IMR-90 (cell line): ENCODE measurements around the gene ACOT12. TPM values are rescaled to one million over a fixed set of nuclear protein-coding genes. Genes with fewer than 3 reads are reported as not detected.

Experiments
- ATAC-seq: fragments of 200-7000 bp; cut with Tn5 transposase; 2 replicates; pipeline ENCODE4 v1.9.1; 2020; ENCODE audit warnings: low read depth, mild to moderate bottlenecking, moderate library complexity
- BruUV-seq: library from RNA; stranded (reverse); fragments of 400-500 nt; replicated peaks from 2 replicates; lab custom pipeline; 2021; lab: Mats Ljungman, UMichigan
- CTCF ChIA-PET: fragments of 300-600 bp; formaldehyde crosslinking; extraction: SDS; loops from one replicate; lab custom pipeline; 2021; ENCODE audit warnings: antibody characterized with exemption; lab: Yijun Ruan, JAX
- POLR2A ChIA-PET: fragments of 300-600 bp; sonication (Branson Sonifier 250); formaldehyde crosslinking; loops from one replicate; lab custom pipeline; 2022; ENCODE audit warnings: antibody characterized with exemption; ENCODE audit not compliant: unreplicated experiment; lab: Charles Lee
- DNase-seq: peaks from one replicate; pipeline ENCODE4 v3.0.0; 2013
- H2AFZ ChIP-seq: replicated peaks from 2 replicates; pipeline ENCODE3; 2013; ENCODE audit warnings: low read length, mild to moderate bottlenecking; ENCODE audit not compliant: poor library complexity
- H2AK5ac ChIP-seq: 2 replicates; pipeline ENCODE4 v1.6.1; 2013; ENCODE audit warnings: low read depth, low read length, inconsistent platforms
- H2AK9ac ChIP-seq: replicated peaks from 2 replicates; pipeline ENCODE3; 2013; ENCODE audit warnings: mild to moderate bottlenecking, low read depth, low read length, moderate library complexity; ENCODE audit not compliant: poor library complexity
- H2BK120ac ChIP-seq: 2 replicates; pipeline ENCODE4 v1.6.1; 2013; ENCODE audit warnings: low read depth, low read length, inconsistent platforms
- H2BK15ac ChIP-seq: 3 replicates; pipeline ENCODE4 v1.6.1; 2013; ENCODE audit warnings: low read depth, low read length, inconsistent platforms
- H2BK20ac ChIP-seq: 2 replicates; pipeline ENCODE4 v1.6.1; 2013; ENCODE audit warnings: low read depth, mild to moderate bottlenecking, inconsistent platforms, low read length, moderate library complexity
- H2BK5ac ChIP-seq: 2 replicates; pipeline ENCODE4 v1.6.1; 2013; ENCODE audit warnings: mild to moderate bottlenecking, low read depth, low read length, inconsistent platforms; ENCODE audit not compliant: poor library complexity, severe bottlenecking
- H3K14ac ChIP-seq: replicated peaks from 2 replicates; pipeline ENCODE4 v1.6.1; 2013; ENCODE audit warnings: low read depth, low read length, inconsistent platforms
- H3K18ac ChIP-seq: 2 replicates; pipeline ENCODE4 v1.6.1; 2013; ENCODE audit warnings: low read depth, low read length, control low read depth
- H3K23ac ChIP-seq: 2 replicates; pipeline ENCODE4 v1.6.1; 2013; ENCODE audit warnings: low read depth, low read length, inconsistent platforms
- H3K27ac ChIP-seq: 2 replicates; pipeline ENCODE4 v1.5.1; 2013; ENCODE audit warnings: mild to moderate bottlenecking, control low read depth, low read length; ENCODE audit not compliant: insufficient read depth
- H3K27me3 ChIP-seq: 2 replicates; pipeline ENCODE4 v1.6.1; 2013; ENCODE audit warnings: low read length; ENCODE audit not compliant: control insufficient read depth, insufficient read depth
- H3K36me3 ChIP-seq: 2 replicates; pipeline ENCODE4 v1.6.1; 2013; ENCODE audit warnings: low read length, mixed read lengths; ENCODE audit not compliant: control insufficient read depth, insufficient read depth
- H3K4ac ChIP-seq: 2 replicates; pipeline ENCODE4 v1.6.1; 2013; ENCODE audit warnings: low read depth, low read length, inconsistent platforms
- H3K4me1 ChIP-seq: 2 replicates; pipeline ENCODE4 v1.6.1; 2013; ENCODE audit warnings: low read length, mixed read lengths; ENCODE audit not compliant: control insufficient read depth, insufficient read depth
- H3K4me2 ChIP-seq: 2 replicates; pipeline ENCODE4 v1.6.1; 2013; ENCODE audit warnings: low read depth, mild to moderate bottlenecking, control low read depth, low read length, moderate library complexity
- H3K4me3 ChIP-seq: 2 replicates; pipeline ENCODE4 v1.5.1; 2013; ENCODE audit warnings: low read depth, mild to moderate bottlenecking, control low read depth, low read length, moderate library complexity; ENCODE audit not compliant: insufficient read depth
- H3K56ac ChIP-seq: 2 replicates; pipeline ENCODE4 v1.6.1; 2013; ENCODE audit warnings: low read length, inconsistent platforms; ENCODE audit not compliant: insufficient read depth; ENCODE audit errors: extremely low read depth
- H3K79me1 ChIP-seq, 2 experiments: 2 replicates each; pipeline ENCODE4 v1.6.1; 2013; ENCODE audit warnings: low read length in 2 of 2, inconsistent platforms in 1 of 2, low read depth in 1 of 2
- H3K9ac ChIP-seq: 2 replicates; pipeline ENCODE4 v1.6.1; 2013; ENCODE audit warnings: low read depth, low read length, control low read depth
- H3K9me1 ChIP-seq: 2 replicates; pipeline ENCODE4 v1.6.1; 2013; ENCODE audit warnings: low read length, inconsistent platforms; ENCODE audit not compliant: insufficient read depth
- H3K9me3 ChIP-seq: 2 replicates; pipeline ENCODE4 v1.6.1; 2013; ENCODE audit warnings: low read length; ENCODE audit not compliant: control insufficient read depth, insufficient read depth
- H4K20me1 ChIP-seq: 2 replicates; pipeline ENCODE4 v1.6.1; 2013; ENCODE audit warnings: low read length, inconsistent platforms; ENCODE audit not compliant: insufficient read depth
- H4K5ac ChIP-seq: 2 replicates; pipeline ENCODE4 v1.6.1; 2013; ENCODE audit warnings: mild to moderate bottlenecking, low read depth, low read length, control low read depth
- H4K8ac ChIP-seq, 2 experiments: 2 replicates each; pipeline ENCODE4 v1.6.1; 2013; ENCODE audit warnings: low read depth in 2 of 2, low read length in 2 of 2, control low read depth in 1 of 2, inconsistent platforms in 1 of 2
- H4K91ac ChIP-seq: 2 replicates; pipeline ENCODE4 v1.6.1; 2013; ENCODE audit warnings: low read depth, low read length, inconsistent platforms; ENCODE audit not compliant: insufficient read depth
- BHLHE40 ChIP-seq: fragments of 150-350 bp; IDR thresholded peaks from 2 replicates; pipeline ENCODE4 v1.6.1; 2016; ENCODE audit warnings: mild to moderate bottlenecking, low read depth, low read length
- CEBPB ChIP-seq: IDR thresholded peaks from 2 replicates; pipeline ENCODE4 v1.6.1; 2012; ENCODE audit warnings: low read depth, low read length, improper control_type of control experiment
- CHD1 ChIP-seq: IDR thresholded peaks from 2 replicates; pipeline ENCODE4 v1.6.1; 2012; ENCODE audit warnings: low read depth, low read length, improper control_type of control experiment
- FOS ChIP-seq: fragments of 150-350 bp; IDR thresholded peaks from 2 replicates; pipeline ENCODE4 v1.6.1; 2016; ENCODE audit warnings: low read depth, low read length
- MAFK ChIP-seq: IDR thresholded peaks from 2 replicates; pipeline ENCODE4 v1.6.1; 2012; ENCODE audit warnings: low read depth, low read length, improper control_type of control experiment
- MAZ ChIP-seq: IDR thresholded peaks from 2 replicates; pipeline ENCODE4 v1.6.1; 2012; ENCODE audit warnings: low read depth, mild to moderate bottlenecking, low read length, improper control_type of control experiment, moderate library complexity, borderline replicate concordance
- MXI1 ChIP-seq: IDR thresholded peaks from 2 replicates; pipeline ENCODE4 v1.6.1; 2012; ENCODE audit warnings: low read depth, mild to moderate bottlenecking, low read length, moderate library complexity, borderline replicate concordance
- NFE2L2 ChIP-seq: fragments of 150-350 bp; IDR thresholded peaks from 2 replicates; pipeline ENCODE4 v1.6.1; 2016; ENCODE audit warnings: low read depth, mild to moderate bottlenecking, low read length
- POLR2A ChIP-seq: IDR thresholded peaks from 2 replicates; pipeline ENCODE4 v1.6.1; 2012; ENCODE audit warnings: mild to moderate bottlenecking, low read depth, low read length
- RAD21 ChIP-seq: IDR thresholded peaks from 2 replicates; pipeline ENCODE4 v1.6.1; 2012; ENCODE audit warnings: low read length, improper control_type of control experiment
- RCOR1 ChIP-seq: IDR thresholded peaks from 2 replicates; pipeline ENCODE4 v1.6.1; 2012; ENCODE audit warnings: mild to moderate bottlenecking, low read length, improper control_type of control experiment; ENCODE audit not compliant: insufficient replicate concordance
- RFX5 ChIP-seq: IDR thresholded peaks from 2 replicates; pipeline ENCODE4 v1.8.0; 2012; ENCODE audit warnings: low read depth, mild to moderate bottlenecking, low read length, moderate library complexity
- SMC3 ChIP-seq: fragments of 150-350 bp; IDR thresholded peaks from 2 replicates; pipeline ENCODE4 v1.6.1; 2016; ENCODE audit warnings: low read depth, mild to moderate bottlenecking, antibody characterized with exemption, low read length, moderate library complexity
- WGBS, 2 experiments: methylation state at CpG; one replicate each; pipeline versions ENCODE4 v1.1.5 to v1.1.7; 2013; ENCODE audit warnings: missing lambda C conversion rate in 2 of 2; ENCODE audit not compliant: insufficient read length in 1 of 2; ENCODE audit errors: extremely low coverage in 2 of 2; 5-methylcytosine and 5-hydroxymethylcytosine counted together
- dilution Hi-C: fragments of 300-500 bp; cut with HindIII; formaldehyde crosslinking; loops from one replicate; pipeline ENCODE4 v1.14.3; 2018; ENCODE audit warnings: low sequenced_read_pairs; ENCODE audit not compliant: unreplicated experiment
- in situ Hi-C: fragments of 300-500 bp; cut with MboI; formaldehyde crosslinking; loops from 3 replicates; pipeline ENCODE4 v1.14.3; 2019; ENCODE audit warnings: low sequenced_read_pairs, inconsistent platforms, mixed read lengths
- intact Hi-C: fragments of 100-400 bp; cut with micrococcal nuclease; formaldehyde crosslinking; loops from 2 replicates; pipeline ENCODE4 v1.10.0; 2022
- polyA plus RNA-seq, 3 experiments: library from polyadenylated mRNA; depleted of rRNA; stranded (reverse); fragments of >200 nt; gene quantifications; 2 replicates each; pipeline ENCODE4 v1.2.3, GENCODE V29; 2012; ENCODE audit warnings: low replicate concordance in 1 of 3
- total RNA-seq: library from RNA; depleted of rRNA; stranded (reverse); fragments of >200 nt; gene quantifications from 2 replicates; pipeline ENCODE4 v1.2.3, GENCODE V29; 2012
- TF ChIP-seq, protein P1 (sequence below): fragments of 150-350 bp; IDR thresholded peaks from 2 replicates; pipeline ENCODE4 v1.6.1; 2016; ENCODE audit warnings: low read depth, mild to moderate bottlenecking, low read length, moderate library complexity, borderline replicate concordance
- TF ChIP-seq, protein P2 (sequence below): fragments of 150-350 bp; IDR thresholded peaks from 2 replicates; pipeline ENCODE4 v1.6.1; 2017; ENCODE audit warnings: mild to moderate bottlenecking, antibody characterized with exemption, low read length, low read depth
- TF ChIP-seq, protein P3 (sequence below): conservative IDR thresholded peaks from 2 replicates; pipeline ENCODE4 v1.5.1; 2012; ENCODE audit warnings: mild to moderate bottlenecking, low read depth, low read length, improper control_type of control experiment

ACOT12 gene
- total and polyA plus RNA-seq, 2 of the 4 experiments (the other 2 are of a cell fraction): not detected

DNA sequence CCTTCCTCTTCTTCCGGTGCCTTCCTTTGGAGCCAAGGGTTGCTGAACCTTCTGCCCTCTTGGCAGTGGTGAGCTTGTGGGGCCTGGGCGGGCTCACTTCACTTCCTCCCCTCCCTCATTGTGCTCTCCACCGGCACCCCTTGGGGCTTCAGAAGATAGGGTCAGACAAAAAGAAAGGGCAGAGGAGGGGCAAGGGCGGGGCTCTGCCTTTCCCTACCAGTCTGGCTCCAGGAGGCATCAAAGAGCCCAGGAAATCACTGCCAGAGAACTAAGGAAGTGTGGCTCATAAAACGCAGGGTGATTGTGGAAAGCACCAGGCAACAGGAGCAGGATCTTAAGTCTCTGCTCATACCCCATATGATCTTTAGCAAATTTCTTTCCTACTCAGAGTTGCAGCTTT is 34.8 kb downstream of the ACOT12 start:
- CTCF ChIA-PET: no interaction called here
- Histone ChIP-seq H2BK20ac (no peak overlapping the region), H3K56ac (no peak overlapping the region), H3K79me1 (no peaks in the 10 kb centered on the region), H3K4ac (no peak overlapping the region), H3K23ac (no peak overlapping the region), H3K4me2 (no peak overlapping the region), H3K18ac (no peak overlapping the region), H3K4me1 (no peaks in the 10 kb centered on the region; the same call in 1 of the 2 replicates), H3K9me1 (no peaks in the 10 kb centered on the region), H2AK9ac (no peak overlapping the region), H3K36me3 (no peaks in the 10 kb centered on the region), H2BK120ac (no peak overlapping the region), H4K20me1 (no peaks in the 10 kb centered on the region), H3K27me3 (peaks cover 3% of the 10 kb centered on the region; the same call in 1 of the 2 replicates), H4K5ac (no peak overlapping the region), H2AK5ac (no peak overlapping the region), H3K9ac (no peak overlapping the region), H3K27ac (no peak overlapping the region), H3K9me3 (no peaks in the 10 kb centered on the region), H2BK5ac (no peak overlapping the region), H4K8ac (no peak overlapping the region), H4K91ac (no peak overlapping the region), H3K14ac (no peak overlapping the region), H3K4me3 (no peak overlapping the region), H2AFZ (no peak overlapping the region), H2BK15ac (no peak overlapping the region)
- dilution Hi-C loops (no loop called here), in situ Hi-C loops (no loop called here), intact Hi-C loops (no loop called here)
- no TSS peak for BruUV-seq
- DNase-seq (no peak), ATAC-seq (no peak)
- WGBS, 2 experiments: no CpG with 5 or more reads among the region's 5 CpGs
- TF ChIP-seq FOS (no peak), NFE2L2 (no peak), MXI1 (no peak), RFX5 (no peak), MAZ (no peak), RAD21 (no peak), CHD1 (no peak), POLR2A (no peak), SMC3 (no peak), MAFK (no peak), CEBPB (no peak), BHLHE40 (no peak), RCOR1 (no peak)
- TF ChIP-seq, protein P1, sequence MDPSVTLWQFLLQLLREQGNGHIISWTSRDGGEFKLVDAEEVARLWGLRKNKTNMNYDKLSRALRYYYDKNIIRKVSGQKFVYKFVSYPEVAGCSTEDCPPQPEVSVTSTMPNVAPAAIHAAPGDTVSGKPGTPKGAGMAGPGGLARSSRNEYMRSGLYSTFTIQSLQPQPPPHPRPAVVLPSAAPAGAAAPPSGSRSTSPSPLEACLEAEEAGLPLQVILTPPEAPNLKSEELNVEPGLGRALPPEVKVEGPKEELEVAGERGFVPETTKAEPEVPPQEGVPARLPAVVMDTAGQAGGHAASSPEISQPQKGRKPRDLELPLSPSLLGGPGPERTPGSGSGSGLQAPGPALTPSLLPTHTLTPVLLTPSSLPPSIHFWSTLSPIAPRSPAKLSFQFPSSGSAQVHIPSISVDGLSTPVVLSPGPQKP: no peak
- TF ChIP-seq, protein P2, sequence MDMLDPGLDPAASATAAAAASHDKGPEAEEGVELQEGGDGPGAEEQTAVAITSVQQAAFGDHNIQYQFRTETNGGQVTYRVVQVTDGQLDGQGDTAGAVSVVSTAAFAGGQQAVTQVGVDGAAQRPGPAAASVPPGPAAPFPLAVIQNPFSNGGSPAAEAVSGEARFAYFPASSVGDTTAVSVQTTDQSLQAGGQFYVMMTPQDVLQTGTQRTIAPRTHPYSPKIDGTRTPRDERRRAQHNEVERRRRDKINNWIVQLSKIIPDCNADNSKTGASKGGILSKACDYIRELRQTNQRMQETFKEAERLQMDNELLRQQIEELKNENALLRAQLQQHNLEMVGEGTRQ: no peak
- TF ChIP-seq, protein P3, sequence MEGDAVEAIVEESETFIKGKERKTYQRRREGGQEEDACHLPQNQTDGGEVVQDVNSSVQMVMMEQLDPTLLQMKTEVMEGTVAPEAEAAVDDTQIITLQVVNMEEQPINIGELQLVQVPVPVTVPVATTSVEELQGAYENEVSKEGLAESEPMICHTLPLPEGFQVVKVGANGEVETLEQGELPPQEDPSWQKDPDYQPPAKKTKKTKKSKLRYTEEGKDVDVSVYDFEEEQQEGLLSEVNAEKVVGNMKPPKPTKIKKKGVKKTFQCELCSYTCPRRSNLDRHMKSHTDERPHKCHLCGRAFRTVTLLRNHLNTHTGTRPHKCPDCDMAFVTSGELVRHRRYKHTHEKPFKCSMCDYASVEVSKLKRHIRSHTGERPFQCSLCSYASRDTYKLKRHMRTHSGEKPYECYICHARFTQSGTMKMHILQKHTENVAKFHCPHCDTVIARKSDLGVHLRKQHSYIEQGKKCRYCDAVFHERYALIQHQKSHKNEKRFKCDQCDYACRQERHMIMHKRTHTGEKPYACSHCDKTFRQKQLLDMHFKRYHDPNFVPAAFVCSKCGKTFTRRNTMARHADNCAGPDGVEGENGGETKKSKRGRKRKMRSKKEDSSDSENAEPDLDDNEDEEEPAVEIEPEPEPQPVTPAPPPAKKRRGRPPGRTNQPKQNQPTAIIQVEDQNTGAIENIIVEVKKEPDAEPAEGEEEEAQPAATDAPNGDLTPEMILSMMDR: no peak
- POLR2A ChIA-PET: no interaction called here
